A673 (cell line): ENCODE results near the gene KCNK3. TPM values are rescaled to one million over a fixed set of nuclear protein-coding genes. Genes with fewer than 3 reads are reported as not detected.

Source experiments
- BruUV-seq: library from RNA; stranded (reverse); fragments of 400-500 nt; replicated peaks from 2 replicates; lab custom pipeline; 2021; lab: Mats Ljungman, UMichigan
- CTCF ChIA-PET: fragments of 300-600 bp; sonication (Branson Sonifier 250); formaldehyde crosslinking; loops from one replicate; lab custom pipeline; 2022; ENCODE audit warnings: antibody characterized with exemption; lab: Charles Lee
- POLR2A ChIA-PET: fragments of 300-600 bp; sonication (Branson Sonifier 250); formaldehyde crosslinking; loops from one replicate; lab custom pipeline; 2022; ENCODE audit warnings: antibody characterized with exemption; ENCODE audit not compliant: low non-redundant PET; lab: Charles Lee
- DNase-seq: peaks from one replicate; pipeline ENCODE4 v3.0.0-alpha.2; 2015; ENCODE audit warnings: low spot score
- H3K27ac ChIP-seq: fragments of 200-600 bp; sonication (generic); 2 replicates; pipeline ENCODE4 v1.5.1; 2016; ENCODE audit warnings: mixed run types, low read depth, mild to moderate bottlenecking, mixed read lengths, antibody characterized with exemption, low read length; ENCODE audit not compliant: poor library complexity, severe bottlenecking
- H3K27me3 ChIP-seq: fragments of 200-600 bp; sonication (generic); replicated peaks from 2 replicates; pipeline ENCODE4 v1.6.1; 2017; ENCODE audit warnings: mixed run types, low read depth, mild to moderate bottlenecking, mixed read lengths, antibody characterized with exemption, low read length; ENCODE audit not compliant: insufficient read depth, poor library complexity
- H3K36me3 ChIP-seq: fragments of 200-600 bp; sonication (generic); 2 replicates; pipeline ENCODE4 v1.6.1; 2016; ENCODE audit warnings: mixed run types, mild to moderate bottlenecking, mixed read lengths, antibody characterized with exemption, low read length; ENCODE audit not compliant: insufficient read depth, poor library complexity, severe bottlenecking
- H3K4me1 ChIP-seq: fragments of 200-600 bp; sonication (generic); 2 replicates; pipeline ENCODE4 v1.6.1; 2017; ENCODE audit warnings: mixed run types, mild to moderate bottlenecking, mixed read lengths, antibody characterized with exemption, low read length; ENCODE audit not compliant: insufficient read depth, poor library complexity, severe bottlenecking
- H3K4me3 ChIP-seq: fragments of 200-600 bp; sonication (generic); 2 replicates; pipeline ENCODE4 v1.5.1; 2016; ENCODE audit warnings: low read depth, mixed run types, mild to moderate bottlenecking, mixed read lengths, low read length; ENCODE audit not compliant: poor library complexity, severe bottlenecking
- H3K9me3 ChIP-seq: fragments of 200-600 bp; sonication (generic); 2 replicates; pipeline ENCODE4 v1.6.1; 2016; ENCODE audit warnings: mixed run types, low read depth, mild to moderate bottlenecking, mixed read lengths, antibody characterized with exemption, low read length; ENCODE audit not compliant: poor library complexity, severe bottlenecking
- CTCF ChIP-seq: fragments of 300-800, 200-600 bp; sonication (generic); conservative IDR thresholded peaks from 2 replicates; pipeline ENCODE4 v1.5.1; 2017; ENCODE audit warnings: low read depth, mild to moderate bottlenecking, antibody characterized with exemption, low read length, moderate library complexity, mixed read lengths
- EZH2 ChIP-seq: fragments of 200-600 bp; sonication (generic); IDR thresholded peaks from 2 replicates; pipeline ENCODE4 v1.6.1; 2017; ENCODE audit warnings: borderline replicate concordance, low read depth, mild to moderate bottlenecking, mixed read lengths, antibody characterized with exemption, low read length; ENCODE audit not compliant: poor library complexity, severe bottlenecking
- intact Hi-C: fragments of 100-400 bp; cut with micrococcal nuclease; formaldehyde crosslinking; loops from one replicate; pipeline ENCODE4 v1.10.0; 2022; ENCODE audit not compliant: unreplicated experiment
- total RNA-seq: library from RNA; stranded (reverse); gene quantifications from 2 replicates; pipeline ENCODE4 v1.2.3, GENCODE V29; 2021

Gene KCNK3
- total RNA-seq, 1 experiment from 2014 or later: 0.13 TPM

- Histone ChIP-seq H3K36me3 (no peaks in the 10 kb centered on the region), H3K9me3 (no peaks in the 10 kb centered on the region), H3K27me3 (peaks cover 4% of the 10 kb centered on the region), H3K27ac (no peak overlapping the region), H3K4me1 (no peaks in the 10 kb centered on the region), H3K4me3 (no peak overlapping the region)
- POLR2A ChIA-PET: no interaction called here
- TF ChIP-seq EZH2 (no peak), CTCF (no peak)
- no peak for DNase-seq
- no TSS peak for BruUV-seq
- intact Hi-C loops: no loop called here
- CTCF ChIA-PET: no interaction called here
Observed at GRCh38 chr2:26704441-26704977, 12.0 kb downstream of the KCNK3 start.

- no peak for TF ChIP-seq EZH2
- no peak for TF ChIP-seq CTCF
- intact Hi-C loops: no loop called here
- H3K27me3 ChIP-seq: peaks cover 2% of the 10 kb centered on the region
- no peak overlapping the region for H3K4me3 ChIP-seq
- CTCF ChIA-PET: no interaction called here
- BruUV-seq: no TSS peak
- POLR2A ChIA-PET: no interaction called here
- no peak for DNase-seq
- H3K9me3 ChIP-seq: no peaks in the 10 kb centered on the region
- H3K4me1 ChIP-seq: no peaks in the 10 kb centered on the region
- no peak overlapping the region for H3K27ac ChIP-seq
- no peaks in the 10 kb centered on the region for H3K36me3 ChIP-seq
Observed at GRCh38 chr2:26705126-26705525, 12.6 kb downstream of the KCNK3 start.

- no peaks in the 10 kb centered on the region for H3K36me3 ChIP-seq
- CTCF ChIA-PET: no interaction called here
- no peak overlapping the region for H3K27ac ChIP-seq
- no peak for DNase-seq
- H3K4me3 ChIP-seq: no peak overlapping the region
- no peak for TF ChIP-seq CTCF
- TF ChIP-seq EZH2: no peak
- H3K4me1 ChIP-seq: no peaks in the 10 kb centered on the region
- no peaks in the 10 kb centered on the region for H3K27me3 ChIP-seq
- BruUV-seq: no TSS peak
- H3K9me3 ChIP-seq: no peaks in the 10 kb centered on the region
- POLR2A ChIA-PET: interaction anchor here (0.7 kb wide), 1 partner anchor 485 kb away, joined by 4 read pairs; no protein-coding TSS in a partner anchor
- intact Hi-C loops: no loop called here
Observed at GRCh38 chr2:26706093-26706492, 13.6 kb downstream of the KCNK3 start.
